Fibroblast of lung (primary cell): ENCODE data around the gene ARMC10. TPM values are rescaled to one million over a fixed set of nuclear protein-coding genes. Genes with fewer than 3 reads are reported as not detected.

ENCODE experiments used
- DNase-seq, 2 donors: peaks; one replicate each; pipeline versions ENCODE4 v3.0.0 to v3.0.0-alpha.2; 2010; ENCODE audit warnings: low read depth in 2 of 2
- H2AFZ ChIP-seq: 2 replicates; pipeline ENCODE4 v1.5.1; 2012; ENCODE audit warnings: low read length, control low read depth, inconsistent platforms
- H3K27ac ChIP-seq: 2 replicates; pipeline ENCODE4 v1.5.1; 2011; ENCODE audit warnings: low read length, control low read depth; ENCODE audit not compliant: insufficient read depth
- H3K27me3 ChIP-seq: 2 replicates; pipeline ENCODE4 v1.5.1; 2011; ENCODE audit warnings: mild to moderate bottlenecking, low read length; ENCODE audit not compliant: control insufficient read depth, insufficient read depth
- H3K36me3 ChIP-seq: 2 replicates; pipeline ENCODE4 v1.5.1; 2011; ENCODE audit warnings: low read length; ENCODE audit not compliant: control insufficient read depth, insufficient read depth
- H3K4me1 ChIP-seq: 2 replicates; pipeline ENCODE4 v1.5.1; 2011; ENCODE audit warnings: low read length; ENCODE audit not compliant: control insufficient read depth, insufficient read depth; ENCODE audit errors: extremely low read depth
- H3K4me2 ChIP-seq: 2 replicates; pipeline ENCODE4 v1.5.1; 2011; ENCODE audit warnings: low read length, control low read depth; ENCODE audit not compliant: insufficient read depth; ENCODE audit errors: extremely low read depth
- H3K4me3 ChIP-seq, 4 experiments: fragments of 200-600 bp in 1 of 4; sonication (generic) in 1 of 4; replicated peaks in 1 of 4; 2 replicates each; pipeline ENCODE4 v1.5.1; 2011 to 2016; ENCODE audit warnings: low read length in 4 of 4, low read depth in 3 of 4, mild to moderate bottlenecking in 3 of 4, control low read depth in 2 of 4, inconsistent platforms in 1 of 4, mixed read lengths in 1 of 4; ENCODE audit not compliant: insufficient read depth in 1 of 4; ENCODE audit errors: control extremely low read depth in 1 of 4
- H3K79me2 ChIP-seq: 2 replicates; pipeline ENCODE4 v1.5.1; 2012; ENCODE audit warnings: mild to moderate bottlenecking, low read length, inconsistent platforms; ENCODE audit not compliant: control insufficient read depth, insufficient read depth
- H3K9ac ChIP-seq: 2 replicates; pipeline ENCODE4 v1.5.1; 2011; ENCODE audit warnings: mild to moderate bottlenecking, low read length, control low read depth; ENCODE audit not compliant: insufficient read depth
- H3K9me3 ChIP-seq: 2 replicates; pipeline ENCODE4 v1.5.1; 2012; ENCODE audit warnings: low read depth, low read length; ENCODE audit not compliant: control insufficient read depth, insufficient read depth
- H4K20me1 ChIP-seq: 2 replicates; pipeline ENCODE4 v1.5.1; 2011; ENCODE audit warnings: low read length; ENCODE audit not compliant: control insufficient read depth, insufficient read depth; ENCODE audit errors: extremely low read depth
- CTCF ChIP-seq, 2 donors: IDR thresholded peaks in 1 of 2; conservative IDR thresholded peaks in 1 of 2; 1 replicate in 1 of 2; 2 replicates in 1 of 2; pipeline ENCODE4 v1.5.1; 2011 to 2012; ENCODE audit warnings: low read length in 2 of 2, control low read depth in 1 of 2, inconsistent platforms in 1 of 2, low read depth in 1 of 2, mild to moderate bottlenecking in 1 of 2
- EZH2 ChIP-seq: IDR thresholded peaks from 2 replicates; pipeline ENCODE4 v1.5.1; 2012; ENCODE audit warnings: low read length, control low read depth, mild to moderate bottlenecking; ENCODE audit errors: missing control alignments
- polyA minus RNA-seq: library from RNA; depleted of rRNA, polyadenylated mRNA; stranded (reverse); fragments of >200 nt; gene quantifications from 2 replicates; pipeline ENCODE4 v1.2.3, GENCODE V29; 2011; ENCODE audit warnings: low replicate concordance
- polyA plus RNA-seq, 2 donors: library from polyadenylated mRNA; depleted of rRNA in 1 of 2; stranded (reverse) in 1 of 2; unstranded in 1 of 2; fragments of >200 nt; gene quantifications; 2 replicates each; pipeline ENCODE4 v1.2.1, GENCODE V29; 2011 to 2012; ENCODE audit warnings: missing spikeins in 1 of 2
- total RNA-seq: library from RNA; depleted of rRNA; stranded (reverse); fragments of >200 nt; gene quantifications from 2 replicates; pipeline ENCODE4 v1.2.1, GENCODE V29; 2014

Gene ARMC10
- 47.3 and 50.5 TPM in 2 replicates for total RNA-seq
- 29.9 and 31.8 TPM in 2 replicates for polyA plus RNA-seq
- polyA plus RNA-seq (2012), result 26.4 and 28.6 TPM in 2 replicates
- polyA minus RNA-seq, result 0.82 and 1.3 TPM in 2 replicates

DNA sequence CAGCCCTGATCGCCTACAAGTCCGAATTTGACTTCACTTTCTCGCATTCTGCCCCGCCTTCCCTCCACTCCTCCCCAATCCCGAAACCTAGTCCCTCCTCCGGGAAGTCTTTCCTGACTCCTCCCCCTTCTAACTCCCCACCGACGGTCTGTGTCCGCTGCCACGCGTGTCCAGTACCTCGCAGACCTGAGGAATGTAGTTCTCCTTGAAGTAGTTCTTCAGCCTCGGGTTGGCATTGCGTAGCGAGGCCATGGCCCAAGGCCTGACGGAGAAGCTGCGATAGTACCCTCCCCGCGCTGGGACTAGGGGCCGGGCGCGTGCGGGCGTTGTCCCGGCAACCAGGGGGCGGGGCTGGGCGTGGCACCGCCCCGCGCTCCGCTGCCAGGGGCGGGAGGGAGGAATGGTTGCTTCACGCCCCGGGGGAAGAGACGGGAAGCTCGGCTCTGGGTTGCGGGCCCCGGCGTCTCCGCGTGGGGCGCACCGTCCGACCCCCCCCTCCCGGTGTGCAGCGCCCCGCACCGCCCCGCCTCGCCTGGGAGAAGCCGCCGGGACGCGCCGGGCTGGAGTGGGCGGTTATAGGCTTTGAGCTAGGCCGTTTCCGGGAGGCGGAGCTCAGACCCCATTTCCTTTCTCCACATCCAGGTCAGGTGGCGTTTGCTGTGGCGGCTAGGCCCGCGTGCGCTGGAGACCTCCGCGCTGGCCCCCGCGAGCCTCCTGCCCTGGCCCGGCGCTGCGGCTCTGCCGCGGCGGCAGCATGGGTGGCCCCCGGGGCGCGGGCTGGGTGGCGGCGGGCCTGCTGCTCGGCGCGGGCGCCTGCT is at the start of gene ARMC10, which contains the start of gene FBXL13:
TSS of gene ARMC10 (plus strand) at position 622 of the 818 bp plus-strand sequence. CDS start at position 755, 133 bp downstream.
TSS of gene FBXL13 (minus strand) at position 278 of the 818 bp plus-strand sequence.
- Histone ChIP-seq H3K27me3 (no peaks in the 10 kb centered on the region), H3K4me2 (peak within 1 kb of the TSS; percentile 96), H3K79me2 (peaks cover 22% of the 10 kb centered on the region), H3K27ac (peak within 1 kb of the TSS; percentile 81), H3K4me1 (peaks cover 2% of the 10 kb centered on the region), H3K36me3 (no peaks in the 10 kb centered on the region), H3K9me3 (no peaks in the 10 kb centered on the region), H2AFZ (peak within 1 kb of the TSS; percentile 100), H3K4me3 (peak within 1 kb of the TSS; percentile 78 to 92 (median 92)), H4K20me1 (no peaks in the 10 kb centered on the region), H3K9ac (peak within 1 kb of the TSS; percentile 66)
- DNase-seq, result peak; percentile 88 to 89
- peak in 1 of 2 donors; percentile 14 for TF ChIP-seq CTCF (conservative IDR thresholded peaks at IDR 0.05 in 1 of 2, IDR thresholded peaks at IDR 0.05 in 1 of 2; ENCODE audit: low read depth in 1 of 2, low read length in 2 of 2)
- no peak for TF ChIP-seq EZH2

- H3K36me3 ChIP-seq, result no peaks in the 10 kb centered on the region
- DNase-seq, result no peak
- no peaks in the 10 kb centered on the region for H3K4me1 ChIP-seq
- no peaks in the 10 kb centered on the region for H3K79me2 ChIP-seq
- no peaks in the 10 kb centered on the region for H3K9me3 ChIP-seq
- TF ChIP-seq CTCF (conservative IDR thresholded peaks at IDR 0.05 in 1 of 2, IDR thresholded peaks at IDR 0.05 in 1 of 2; ENCODE audit: low read depth in 1 of 2, low read length in 2 of 2) (no peak), EZH2 (no peak)
- H4K20me1 ChIP-seq, result no peaks in the 10 kb centered on the region
- no peak overlapping the region for H3K27ac ChIP-seq
- no peak overlapping the region for H3K9ac ChIP-seq
- no peaks in the 10 kb centered on the region for H3K27me3 ChIP-seq
- H3K4me2 ChIP-seq, result no peak overlapping the region
- no peak overlapping the region for H2AFZ ChIP-seq
- H3K4me3 ChIP-seq, result no peak overlapping the region
Observed at GRCh38 chr7:103025341-103025740, 49.6 kb upstream of the ARMC10 start.

- no peak overlapping the region for H3K4me3 ChIP-seq
- no peak for TF ChIP-seq EZH2
- TF ChIP-seq CTCF (conservative IDR thresholded peaks at IDR 0.05 in 1 of 2, IDR thresholded peaks at IDR 0.05 in 1 of 2; ENCODE audit: low read depth in 1 of 2, low read length in 2 of 2), result no peak
- no peaks in the 10 kb centered on the region for H3K79me2 ChIP-seq
- no peak overlapping the region for H3K9ac ChIP-seq
- DNase-seq, result no peak
- no peaks in the 10 kb centered on the region for H3K4me1 ChIP-seq
- no peak overlapping the region for H3K4me2 ChIP-seq
- no peak overlapping the region for H2AFZ ChIP-seq
- no peak overlapping the region for H3K27ac ChIP-seq
- no peaks in the 10 kb centered on the region for H3K9me3 ChIP-seq
- H4K20me1 ChIP-seq, result no peaks in the 10 kb centered on the region
- H3K36me3 ChIP-seq, result no peaks in the 10 kb centered on the region
- H3K27me3 ChIP-seq, result no peaks in the 10 kb centered on the region
Observed at GRCh38 chr7:103031024-103031423, 43.9 kb upstream of the ARMC10 start.
